Loucy (cell line): ENCODE measurements around the gene AGAP3.

Source experiments
- CTCF ChIP-seq: fragments of 200-600 bp; sonication (generic); conservative IDR thresholded peaks from 2 replicates; pipeline ENCODE4 v1.5.1; 2014; ENCODE audit warnings: mild to moderate bottlenecking, antibody characterized with exemption, low read length
- EZH2phosphoT487 ChIP-seq: fragments of 200-600 bp; IDR thresholded peaks from 2 replicates; pipeline ENCODE4 v1.6.1; 2018; ENCODE audit warnings: antibody characterized with exemption, mild to moderate bottlenecking, moderate library complexity, borderline replicate concordance

- no peak for TF ChIP-seq CTCF
- TF ChIP-seq EZH2phosphoT487: no peak
Observed at GRCh38 chr7:151139791-151140190, 53.5 kb downstream of the AGAP3 start.
